MCF 10A (cell line): ENCODE data around the gene ZNF662. TPM values are rescaled to one million over a fixed set of nuclear protein-coding genes. Genes with fewer than 3 reads are reported as not detected.
A peak's percentile ranks its signal among the peaks of the same experiment; 100 is the strongest.
"Not testable (repeated sequence)": the region's sequence is repeated elsewhere in the genome, so short reads cannot be mapped to it uniquely, and the experiment has no call there.

ENCODE experiments used
- BruUV-seq: library from RNA; stranded (reverse); fragments of 400-500 nt; replicated peaks from 2 replicates; lab custom pipeline; 2021; lab: Mats Ljungman, UMichigan
- CTCF ChIA-PET: fragments of 300-600 bp; sonication (Branson Sonifier 250); formaldehyde crosslinking; extraction: SDS; loops from one replicate; lab custom pipeline; 2021; ENCODE audit warnings: antibody characterized with exemption, inconsistent platforms; lab: Yijun Ruan, JAX
- POLR2A ChIA-PET: fragments of 300-600, 350-650 bp; sonication (Branson Sonifier 250); formaldehyde crosslinking; extraction: SDS; loops from one replicate; lab custom pipeline; 2020; ENCODE audit warnings: antibody characterized with exemption, inconsistent platforms; lab: Yijun Ruan, JAX
- DNase-seq: peaks from one replicate; pipeline ENCODE4 v3.0.0-alpha.2; 2018; ENCODE audit not compliant: unreplicated experiment
- H3K27ac Mint-ChIP-seq: one replicate; pipeline ENCODE4 v1.8.0; 2022; ENCODE audit warnings: mild to moderate bottlenecking, low read depth, mixed read lengths; ENCODE audit not compliant: unreplicated experiment
- H3K27me3 Mint-ChIP-seq: one replicate; pipeline ENCODE4 v1.8.0; 2022; ENCODE audit warnings: mixed read lengths; ENCODE audit not compliant: insufficient read depth, unreplicated experiment
- H3K36me3 Mint-ChIP-seq: one replicate; pipeline ENCODE4 v1.8.0; 2022; ENCODE audit warnings: mild to moderate bottlenecking, moderate library complexity, mixed read lengths; ENCODE audit not compliant: insufficient read depth, unreplicated experiment
- H3K4me1 Mint-ChIP-seq: one replicate; pipeline ENCODE4 v1.8.0; 2022; ENCODE audit warnings: mixed read lengths; ENCODE audit not compliant: insufficient read depth, unreplicated experiment
- H3K4me3 Mint-ChIP-seq: one replicate; pipeline ENCODE4 v1.8.0; 2022; ENCODE audit warnings: mild to moderate bottlenecking, moderate library complexity, mixed read lengths; ENCODE audit not compliant: unreplicated experiment
- H3K9me3 Mint-ChIP-seq: one replicate; pipeline ENCODE4 v1.8.0; 2022; ENCODE audit warnings: mixed read lengths; ENCODE audit not compliant: unreplicated experiment
- CTCF ChIP-seq: fragments of 200-600 bp; IDR thresholded peaks from one replicate; pipeline ENCODE4 v1.8.0; 2022; ENCODE audit warnings: antibody characterized with exemption, mild to moderate bottlenecking; ENCODE audit not compliant: unreplicated experiment
- intact Hi-C: fragments of 100-400 bp; cut with micrococcal nuclease; formaldehyde crosslinking; loops from 2 replicates; pipeline ENCODE4 v1.14.1; 2022
- total RNA-seq: library from RNA; stranded (reverse); gene quantifications from 2 replicates; pipeline ENCODE4 v1.2.3, GENCODE V29; 2022

The ZNF662 gene
- total RNA-seq, 1 experiment from 2014 or later = not detected

- intact Hi-C loops = loop anchor here (1.0 to 5.0 kb wide), 5 partner anchors 50 to 379 kb away; partner anchors contain the start of gene VIPR1
- ChIA-PET POLR2A (interaction anchor here (0.6 kb wide), 1 partner anchor 273 kb away, joined by 3 read pairs; no protein-coding TSS in a partner anchor), CTCF (interaction anchor here (0.5 to 2.4 kb wide), 23 partner anchors 9 to 634 kb away, joined by 3 to 15 read pairs (median 3); no protein-coding TSS in a partner anchor)
- H3K27me3 Mint-ChIP-seq = peaks cover 12% of the 10 kb centered on the region
- no peaks in the 10 kb centered on the region for H3K9me3 Mint-ChIP-seq
- H3K4me3 Mint-ChIP-seq = peak overlapping the region; percentile 63
- peaks cover 6% of the 10 kb centered on the region for H3K4me1 Mint-ChIP-seq
- peak; percentile 88 for TF ChIP-seq CTCF
- H3K36me3 Mint-ChIP-seq = no peaks in the 10 kb centered on the region
- peak overlapping the region; percentile 21 for H3K27ac Mint-ChIP-seq
- DNase-seq = peak; percentile 74
- BruUV-seq = no TSS peak
Measured at GRCh38 chr3:42880601-42881451, 25.1 kb upstream of the ZNF662 start.

- CTCF ChIA-PET, H3K4me1 Mint-ChIP-seq, H3K4me3 Mint-ChIP-seq, DNase-seq, H3K9me3 Mint-ChIP-seq, H3K36me3 Mint-ChIP-seq, BruUV-seq, H3K27ac Mint-ChIP-seq, POLR2A ChIA-PET: not testable (repeated sequence)
- intact Hi-C loops = loop anchor here (5.0 kb wide), 2 partner anchors 336 to 381 kb away; partner anchors contain the start of gene VIPR1
- H3K27me3 Mint-ChIP-seq = peaks cover 23% of the 10 kb centered on the region
Measured at GRCh38 chr3:42883251-42883930, 22.6 kb upstream of the ZNF662 start.

- H3K27ac Mint-ChIP-seq = no peak overlapping the region
- H3K27me3 Mint-ChIP-seq = peaks cover 32% of the 10 kb centered on the region
- ChIA-PET POLR2A (no interaction called here), CTCF (no interaction called here)
- DNase-seq = no peak
- intact Hi-C loops = loop anchor here (5.0 kb wide), 2 partner anchors 337 to 382 kb away; partner anchors contain the start of gene VIPR1
- no peak overlapping the region for H3K4me3 Mint-ChIP-seq
- no peaks in the 10 kb centered on the region for H3K9me3 Mint-ChIP-seq
- H3K36me3 Mint-ChIP-seq = no peaks in the 10 kb centered on the region
- H3K4me1 Mint-ChIP-seq = peaks cover 6% of the 10 kb centered on the region
- no TSS peak for BruUV-seq
- no peak for TF ChIP-seq CTCF
Measured at GRCh38 chr3:42884324-42884723, 21.6 kb upstream of the ZNF662 start.

- no peak overlapping the region for H3K4me3 Mint-ChIP-seq
- H3K36me3 Mint-ChIP-seq = no peaks in the 10 kb centered on the region
- ChIA-PET POLR2A (no interaction called here), CTCF (no interaction called here)
- H3K27me3 Mint-ChIP-seq = peaks cover 35% of the 10 kb centered on the region
- TF ChIP-seq CTCF = no peak
- H3K4me1 Mint-ChIP-seq = peaks cover under 1% of the 10 kb centered on the region
- no peak overlapping the region for H3K27ac Mint-ChIP-seq
- intact Hi-C loops = no loop called here
- no peak for DNase-seq
- no TSS peak for BruUV-seq
- no peaks in the 10 kb centered on the region for H3K9me3 Mint-ChIP-seq
Measured at GRCh38 chr3:42886294-42886822, 19.6 kb upstream of the ZNF662 start.
